SKM-1 treated with dmso at 0.1 percent for 144 hours (cell line): ENCODE data around the gene BLM.
A peak's percentile ranks its signal among the peaks of the same experiment; 100 is the strongest.

Experiments
- DNase-seq: peaks from one replicate; lab custom pipeline; 2025; ENCODE audit not compliant: unreplicated experiment; lab: John Stamatoyannopoulos, UW

The BLM gene

DNA sequence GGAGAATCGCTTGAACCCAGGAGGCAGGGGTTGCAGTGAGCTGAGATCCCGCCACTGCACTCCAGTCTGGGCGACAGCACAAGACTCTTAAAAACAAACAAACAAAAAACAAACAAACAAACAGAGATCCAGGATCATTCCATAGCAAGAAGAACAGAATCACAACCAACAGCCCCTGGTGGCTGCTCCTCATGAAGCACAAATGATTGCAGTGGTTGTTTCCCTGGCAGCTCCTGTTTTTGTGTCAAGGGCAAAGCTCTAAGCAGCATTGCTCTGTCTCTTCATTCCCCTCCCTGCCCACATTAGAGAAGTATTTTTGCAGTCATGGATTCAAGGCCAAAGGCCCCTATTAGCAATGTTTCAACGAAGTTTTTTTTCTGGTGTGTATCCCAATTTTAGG lies 25.8 kb upstream of the BLM start:
- no peak for DNase-seq

DNA sequence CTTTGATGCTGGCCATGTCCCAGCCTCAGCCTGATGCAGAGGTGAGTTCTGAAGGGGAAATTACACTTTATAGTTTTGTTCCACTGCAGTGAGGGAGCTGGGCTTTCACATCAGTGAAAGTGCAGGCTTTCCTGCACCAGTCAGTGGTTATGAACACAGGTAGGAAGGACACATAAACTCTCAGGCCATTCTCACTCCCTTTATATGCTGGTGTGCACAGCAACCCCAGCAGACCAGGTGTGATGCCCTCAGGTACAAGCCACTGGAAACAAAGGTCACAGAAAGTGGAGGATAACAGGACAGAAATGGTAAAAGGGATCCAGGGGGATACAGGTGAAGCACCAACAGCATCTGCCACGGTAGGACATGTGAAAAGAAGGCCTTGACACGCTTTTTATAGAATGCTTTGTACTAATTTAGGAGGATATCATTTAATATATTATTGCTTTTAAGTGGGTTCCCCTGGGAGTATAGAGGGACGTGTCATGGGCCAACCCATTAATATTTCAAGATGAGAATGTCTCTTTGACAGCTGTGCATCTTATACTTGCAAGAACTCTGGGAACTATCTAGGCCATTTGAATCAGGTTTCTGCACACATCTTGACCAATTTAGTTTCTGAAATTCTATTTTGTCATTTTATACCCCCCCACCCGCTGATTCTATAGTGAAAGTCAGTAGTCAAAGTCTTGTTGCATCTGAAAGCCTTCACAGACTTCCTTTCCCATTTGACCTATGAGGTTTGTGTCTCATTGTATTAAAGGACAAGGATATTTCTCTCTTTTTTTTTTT lies 25.0 kb upstream of the BLM start:
- DNase-seq = no peak

DNA sequence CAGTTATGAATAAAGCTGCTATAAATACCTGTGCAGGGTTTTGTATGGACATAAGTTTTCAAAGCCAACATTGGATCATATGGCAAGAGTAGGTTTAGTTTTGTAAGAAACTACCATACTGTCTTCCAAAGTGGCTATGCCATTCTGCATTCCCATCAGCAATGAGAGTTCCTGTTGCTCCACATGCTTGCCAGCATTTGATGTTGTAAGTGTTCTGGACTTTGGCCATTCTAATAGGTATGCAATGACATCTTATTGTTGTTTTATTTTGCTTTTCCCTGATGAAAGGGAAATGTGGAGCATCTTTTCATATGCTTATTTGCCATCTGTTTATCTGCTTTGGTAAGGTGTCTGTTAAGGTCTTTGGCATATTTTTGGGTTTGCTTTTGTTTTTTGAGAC lies 22.2 kb upstream of the BLM start:
- DNase-seq = no peak

DNA sequence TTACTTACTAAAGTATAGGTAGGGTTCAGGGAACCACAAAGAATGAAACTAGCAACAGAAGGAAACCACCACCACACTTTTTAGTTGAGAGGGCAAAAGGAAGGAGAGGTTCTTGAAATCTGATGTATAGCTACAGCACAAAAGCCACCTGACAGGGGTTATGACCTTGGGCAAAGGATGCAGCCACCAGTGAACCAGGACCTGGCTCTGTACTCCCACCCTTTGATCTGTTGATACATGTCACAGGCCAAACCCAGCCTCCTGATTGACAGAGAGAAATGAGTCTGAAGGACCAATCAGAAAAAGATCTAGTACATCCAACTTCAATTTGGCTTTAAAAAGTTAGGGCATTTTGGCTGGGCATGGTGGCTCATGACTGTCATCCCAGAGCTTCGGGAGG lies 20.0 kb upstream of the BLM start:
- DNase-seq = no peak

DNA sequence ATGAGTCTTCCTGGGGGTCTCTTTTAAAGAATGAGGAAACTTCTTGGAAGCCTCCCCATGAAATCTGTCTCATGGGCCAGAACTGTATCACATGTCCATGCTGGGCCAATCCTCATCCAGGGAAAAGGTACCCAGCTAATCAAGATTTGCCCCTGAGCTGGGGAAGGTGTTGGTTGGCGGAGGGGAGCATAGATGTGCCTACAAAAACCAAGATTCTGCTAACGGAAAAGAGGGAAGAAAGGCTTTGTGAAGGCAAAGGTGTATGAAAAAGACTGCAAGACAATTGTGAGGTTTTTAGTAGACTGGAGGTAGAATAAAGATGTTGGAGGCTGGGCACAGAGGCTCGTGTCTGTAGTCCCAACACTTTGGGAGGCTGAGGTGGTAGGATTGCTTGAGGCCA lies 18.5 kb upstream of the BLM start:
- no peak for DNase-seq

DNA sequence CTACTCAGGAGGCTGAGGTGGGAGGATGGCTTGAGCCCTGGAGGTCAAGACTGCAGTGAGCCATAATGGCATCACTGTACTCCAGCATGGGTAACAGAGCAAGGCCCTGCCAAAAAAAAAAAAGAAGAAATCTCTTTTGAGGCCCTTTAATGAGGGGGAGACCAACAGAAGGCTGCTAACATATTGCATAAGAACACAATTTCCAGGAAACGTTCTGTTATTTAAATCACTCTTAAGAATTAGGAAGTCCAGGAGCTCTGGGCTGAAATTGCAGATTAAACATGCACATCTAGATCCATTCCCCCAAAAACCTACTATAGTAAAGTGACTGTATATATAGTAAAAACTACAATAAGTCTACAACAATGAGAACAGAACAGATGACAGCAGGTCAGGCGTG lies 16.1 kb upstream of the BLM start:
- peak; percentile 52 for DNase-seq

DNA sequence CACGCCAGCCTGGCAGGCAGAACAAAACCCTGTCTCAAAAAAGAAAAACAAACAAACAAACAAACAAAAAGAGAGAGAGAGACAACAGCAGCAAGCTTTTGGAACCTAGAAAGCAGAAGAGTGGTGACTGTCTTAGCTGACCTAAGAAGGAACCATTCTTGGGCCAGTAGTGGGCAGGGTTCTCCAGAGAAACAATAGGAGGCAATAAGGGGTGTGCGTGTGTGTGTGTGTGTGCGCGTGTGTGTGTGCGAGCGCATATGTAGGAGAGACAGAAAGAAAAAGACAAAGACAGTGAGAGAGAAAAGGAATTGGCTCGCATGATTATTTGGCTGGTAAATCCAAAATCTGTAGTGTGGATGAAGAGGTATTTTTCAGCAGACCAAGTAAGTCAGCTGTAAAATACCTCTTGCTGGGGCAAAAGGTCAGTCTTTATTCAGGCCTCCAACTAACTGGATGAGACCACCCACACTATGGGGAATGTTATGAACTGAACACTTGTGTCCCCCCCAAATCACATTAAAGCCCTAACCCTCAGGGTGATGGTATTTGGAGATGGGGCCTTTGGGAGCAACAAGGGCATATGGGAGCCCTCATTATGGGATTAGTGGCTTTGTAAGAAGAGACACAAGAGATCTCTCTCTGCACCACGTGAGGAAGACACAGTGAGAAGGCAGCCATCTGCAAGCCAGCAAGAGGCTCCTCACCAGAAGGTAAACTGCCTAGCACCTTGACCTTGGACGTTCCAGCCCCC lies 15.1 kb upstream of the BLM start:
- no peak for DNase-seq

DNA sequence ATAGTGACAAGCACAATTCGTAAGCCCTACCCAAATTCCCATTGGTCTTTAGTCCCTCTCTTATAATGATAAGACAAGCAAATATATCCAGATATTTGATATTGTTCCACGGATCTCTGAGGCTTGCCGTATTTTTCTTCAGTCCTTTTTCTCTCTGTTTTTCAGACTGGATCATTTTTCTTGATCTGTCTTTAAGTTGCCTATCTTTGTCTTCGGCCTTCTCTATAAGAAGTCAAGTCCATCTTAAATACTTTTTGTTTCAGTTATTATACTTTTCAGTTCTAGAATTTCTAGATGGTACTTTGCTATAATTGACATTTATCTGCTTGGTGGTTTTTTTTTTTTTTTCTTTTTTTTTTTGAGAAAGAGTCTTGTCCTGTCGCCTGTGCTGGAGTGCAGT lies 13.7 kb upstream of the BLM start:
- no peak for DNase-seq

DNA sequence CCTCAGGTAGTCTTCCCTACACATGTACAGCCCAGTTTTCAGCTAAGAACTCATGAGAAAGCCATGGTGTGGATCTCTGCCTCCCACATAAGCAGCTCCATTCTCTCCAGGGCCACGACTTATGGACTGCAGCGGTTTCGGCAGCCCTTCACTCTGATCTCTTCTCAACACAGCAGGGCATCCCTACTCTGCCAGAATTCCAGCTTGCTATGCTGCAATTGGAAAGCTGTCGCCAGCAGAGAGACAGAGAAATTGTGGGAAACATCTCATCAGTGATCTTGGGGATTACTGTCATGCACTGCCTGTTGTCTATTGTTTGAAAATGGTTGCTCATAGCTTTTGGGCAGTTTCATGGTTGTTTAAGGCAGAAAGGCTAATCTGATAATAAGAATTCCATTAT lies 11.9 kb upstream of the BLM start:
- DNase-seq = no peak

DNA sequence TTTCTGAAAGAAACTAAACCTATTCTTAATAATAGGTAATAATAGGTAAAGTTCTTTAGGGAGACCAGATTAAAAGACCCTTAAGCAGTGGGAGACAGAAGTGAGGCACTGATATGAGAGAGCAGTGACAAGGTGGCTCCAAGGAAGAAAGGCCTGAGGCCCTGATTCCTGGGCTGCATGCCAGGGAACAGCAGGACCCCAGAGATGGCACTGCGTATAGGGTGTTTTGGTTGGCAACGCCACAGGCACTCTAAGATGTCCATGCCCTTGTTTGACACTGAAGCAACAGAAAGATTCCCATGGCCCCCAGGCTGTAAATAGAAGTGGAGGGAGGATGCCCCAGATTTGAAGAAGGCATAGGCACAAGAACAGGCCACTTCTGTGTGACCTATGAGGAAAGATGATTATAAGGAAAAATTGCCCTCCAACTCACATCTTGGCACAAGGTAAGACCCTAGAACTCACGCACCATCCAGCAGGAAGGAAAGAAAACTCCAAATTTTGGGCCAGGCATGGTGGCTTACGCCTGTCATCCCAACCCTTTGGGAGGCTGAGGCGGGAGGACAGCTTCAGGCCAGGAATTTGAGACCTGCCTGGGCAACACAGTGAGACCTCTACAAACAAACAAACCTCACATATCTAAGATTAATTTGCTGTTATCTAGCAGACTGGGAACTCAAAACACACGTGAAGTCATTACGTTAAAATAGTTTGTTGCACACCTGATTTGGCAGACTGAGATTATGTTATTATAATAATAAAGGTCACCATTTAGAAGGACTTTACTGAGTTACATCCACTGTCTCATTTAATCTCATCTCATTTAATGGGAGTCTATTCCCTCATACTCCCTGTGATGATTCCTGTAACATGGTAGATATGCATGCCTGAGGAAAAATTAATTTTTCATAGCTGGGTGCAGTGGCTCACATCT lies 10.5 kb upstream of the BLM start:
- DNase-seq = no peak

DNA sequence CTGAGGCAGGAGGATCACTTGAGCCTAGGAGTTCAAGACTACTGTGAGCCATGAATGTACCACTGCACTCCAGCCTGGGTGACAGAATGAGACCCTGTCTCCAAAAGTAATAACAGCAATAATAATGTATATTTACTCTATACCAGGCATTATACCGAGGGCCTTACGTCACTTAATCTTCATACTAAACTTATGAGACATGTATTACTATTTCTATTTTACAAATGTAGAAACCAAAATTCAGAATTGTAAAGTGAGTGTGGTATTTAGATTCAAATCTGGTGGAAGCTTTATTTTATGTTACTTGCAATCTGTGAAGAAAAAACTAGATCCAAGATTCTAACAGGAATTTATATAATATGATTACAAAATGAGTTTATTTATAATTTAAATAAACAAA lies 9.7 kb upstream of the BLM start:
- DNase-seq = no peak

DNA sequence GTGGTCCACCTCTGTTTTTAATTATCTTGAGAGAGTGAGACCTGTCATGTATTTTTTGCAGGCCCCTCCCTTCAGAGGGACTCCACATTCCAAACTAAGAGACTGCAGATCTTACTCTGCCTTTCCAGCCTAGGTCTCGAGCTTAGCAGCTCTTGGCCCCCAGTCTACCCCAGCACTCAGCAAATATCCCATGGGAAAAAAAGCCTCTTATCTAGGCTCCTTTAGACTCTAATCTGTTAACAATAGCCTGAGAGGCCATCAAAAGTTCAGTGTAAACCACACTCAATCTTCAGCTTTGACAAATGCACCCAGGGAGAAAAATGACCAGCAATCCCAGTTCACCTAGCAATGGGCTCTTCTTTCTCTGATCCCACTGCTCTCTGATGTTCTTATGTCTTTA lies 8.6 kb upstream of the BLM start:
- DNase-seq = no peak

DNA sequence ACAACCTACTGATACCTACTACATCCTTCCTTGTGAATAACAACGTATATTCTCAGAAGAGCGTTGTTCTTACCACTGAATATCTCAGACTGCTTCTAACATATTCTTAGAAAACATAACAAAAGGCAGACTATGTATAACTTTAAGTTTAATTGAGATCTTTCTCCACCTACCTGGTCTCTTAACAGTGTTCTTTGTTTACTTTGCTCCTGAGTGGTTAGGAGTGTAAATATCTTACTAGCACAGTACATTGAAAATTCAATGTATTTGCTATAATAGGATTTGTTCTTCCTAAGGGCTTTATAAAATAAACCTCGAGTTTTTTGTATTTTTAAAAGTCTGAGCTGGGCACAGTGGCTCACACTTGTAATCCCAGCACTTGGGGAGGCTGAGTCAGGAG lies 7.9 kb upstream of the BLM start:
- DNase-seq = no peak

DNA sequence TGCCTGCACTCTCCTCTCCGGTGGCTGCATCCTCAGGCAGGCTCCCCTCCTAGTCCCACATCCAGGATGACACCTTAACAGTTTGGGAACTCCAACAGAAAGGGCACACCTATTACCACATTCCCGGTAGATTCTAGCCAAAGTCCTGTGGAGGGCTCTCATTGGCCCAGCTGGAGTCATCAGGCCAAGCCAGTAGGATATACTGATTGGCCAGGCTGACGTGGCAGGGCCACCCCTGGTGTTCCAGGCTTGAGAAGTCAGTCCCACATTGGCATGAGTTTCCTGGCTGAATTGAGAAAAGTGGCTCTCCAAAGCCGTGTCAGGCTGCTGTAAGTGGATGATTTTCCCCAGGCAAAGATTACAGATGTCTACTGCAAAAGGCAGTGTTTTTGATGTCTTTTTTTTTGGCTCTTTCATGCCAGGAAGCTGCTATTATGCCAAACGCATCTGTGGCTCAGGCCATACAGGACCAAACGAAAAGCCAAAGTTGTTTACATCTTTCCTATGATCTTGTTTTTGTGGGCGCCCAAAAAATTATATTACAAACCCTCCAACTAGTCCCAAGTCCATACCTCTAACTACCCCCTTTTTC lies 6.6 kb upstream of the BLM start:
- no peak for DNase-seq

DNA sequence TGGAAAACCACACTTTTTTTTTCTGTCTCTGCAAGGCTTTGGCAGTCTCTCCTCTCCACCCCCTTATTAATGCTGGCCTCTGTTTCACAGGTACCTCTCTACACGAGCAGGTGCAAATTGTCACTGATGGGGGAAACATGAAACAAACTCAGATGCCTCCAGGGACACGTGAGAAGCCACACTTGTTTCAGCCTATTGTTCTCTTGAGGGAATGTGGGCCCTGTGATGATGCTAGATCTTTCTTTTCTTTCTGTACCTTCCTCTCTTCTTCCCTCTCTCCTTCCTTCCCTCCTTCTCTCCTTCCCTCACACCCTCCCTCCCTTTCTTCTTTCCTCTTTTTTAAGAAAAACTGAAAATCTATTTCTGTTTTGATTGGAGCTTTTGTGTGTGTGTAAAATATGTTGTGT lies 5.7 kb upstream of the BLM start:
- no peak for DNase-seq

DNA sequence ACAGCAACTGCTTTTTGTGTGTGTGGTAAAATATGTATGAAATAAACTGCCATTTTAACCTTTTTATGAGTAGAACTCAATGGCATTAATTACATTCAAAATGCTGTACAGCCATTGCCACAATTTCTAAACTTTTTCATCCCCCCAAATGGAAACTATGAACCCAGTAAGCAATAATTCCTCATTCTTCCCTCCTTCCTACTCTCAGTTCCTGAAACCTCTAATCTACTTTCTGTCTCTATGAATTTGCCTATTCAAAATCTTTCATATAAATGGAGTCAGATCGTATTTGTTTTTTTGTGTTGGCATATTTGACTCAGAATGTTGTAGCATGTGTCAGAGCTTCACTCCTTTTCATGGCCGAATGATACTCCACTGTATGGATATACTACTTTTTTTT lies 5.3 kb upstream of the BLM start:
- DNase-seq = no peak

DNA sequence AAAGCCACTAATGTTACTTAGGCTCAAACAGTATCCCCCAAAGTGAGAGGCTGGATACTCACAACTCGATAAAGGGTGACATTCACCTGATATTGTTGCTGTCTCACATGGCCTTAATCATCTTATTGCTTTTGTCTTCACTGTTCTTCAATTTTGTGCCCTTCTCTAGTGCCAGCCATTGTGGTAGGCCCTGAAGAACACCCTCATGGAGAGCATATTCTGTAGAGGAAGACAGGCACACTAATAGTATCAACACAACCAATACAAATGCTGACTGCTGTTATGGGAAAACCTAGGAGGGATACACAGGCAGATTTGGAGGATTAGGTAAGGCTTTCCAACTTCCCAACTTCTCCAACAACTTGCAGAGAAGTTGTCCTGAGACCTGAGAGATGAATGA lies 4.1 kb upstream of the BLM start:
- no peak for DNase-seq

DNA sequence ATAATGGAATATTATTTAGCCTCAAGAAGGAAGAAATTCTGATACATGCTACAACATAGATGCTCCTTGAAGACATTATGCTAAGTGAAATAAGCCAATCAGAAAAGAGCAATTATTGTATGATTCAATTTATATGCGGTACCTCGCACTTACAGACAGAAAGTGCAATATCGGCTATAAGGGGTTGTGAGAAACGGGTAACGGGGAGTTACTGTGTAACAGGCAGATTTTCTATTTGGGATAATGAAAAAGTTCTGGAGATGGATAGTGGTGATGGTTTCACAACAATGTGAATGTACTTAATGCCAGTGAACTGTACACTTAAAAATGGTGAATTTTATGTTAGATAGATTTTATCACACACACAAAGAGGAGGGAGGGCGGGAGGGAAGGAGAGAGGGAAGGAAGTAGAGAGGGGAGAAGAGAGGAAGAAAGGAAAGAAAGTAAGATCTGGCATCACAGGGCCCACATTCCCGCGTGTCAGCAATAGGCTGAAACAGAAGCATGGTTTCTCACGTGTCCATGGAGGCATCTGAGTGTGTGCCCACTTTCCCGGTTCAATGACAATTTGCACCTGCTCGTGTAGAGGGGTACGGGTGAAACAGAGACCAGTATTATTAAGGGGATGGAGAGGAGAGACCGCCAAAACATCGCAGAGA lies 700 bp upstream of the BLM start:
- no peak for DNase-seq

DNA sequence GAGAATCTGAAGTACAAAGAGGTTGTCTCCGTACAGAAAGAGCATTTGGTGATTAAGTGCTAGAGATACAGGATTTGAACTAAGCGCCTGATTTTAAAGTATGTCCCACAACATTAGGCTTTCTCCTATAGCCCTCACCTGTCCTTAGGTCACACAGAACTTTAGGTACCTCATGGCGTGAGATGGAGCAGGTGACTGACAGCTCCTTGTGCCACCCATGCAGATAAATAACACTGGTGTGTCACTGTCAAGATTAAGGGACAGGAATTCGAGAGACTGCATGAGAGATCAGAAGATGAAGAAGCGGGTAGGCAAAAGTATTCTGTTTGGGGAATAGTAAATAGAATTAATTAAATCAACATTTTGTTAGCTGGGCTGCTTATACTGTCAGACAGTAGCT lies 1.1 kb downstream of the BLM start:
- DNase-seq = no peak

DNA sequence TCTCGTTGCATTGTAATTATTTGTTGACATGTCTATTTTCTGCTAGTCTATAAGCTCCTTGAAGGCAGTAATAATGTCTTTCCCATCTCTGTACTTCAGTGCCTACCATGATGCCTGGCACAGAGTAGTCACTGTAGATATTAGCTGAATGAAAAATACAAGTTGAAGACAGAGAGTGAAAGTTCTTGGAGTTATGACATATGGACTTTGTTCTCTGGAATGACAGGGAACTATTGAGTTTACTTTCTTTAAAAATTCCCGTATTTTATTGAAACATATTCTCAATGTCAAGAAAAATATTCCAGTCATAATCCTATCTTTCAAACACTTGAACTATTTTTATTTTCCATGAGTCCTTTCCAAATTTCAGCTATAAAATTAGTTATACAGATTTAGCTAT lies 3.0 kb downstream of the BLM start:
- DNase-seq = no peak

DNA sequence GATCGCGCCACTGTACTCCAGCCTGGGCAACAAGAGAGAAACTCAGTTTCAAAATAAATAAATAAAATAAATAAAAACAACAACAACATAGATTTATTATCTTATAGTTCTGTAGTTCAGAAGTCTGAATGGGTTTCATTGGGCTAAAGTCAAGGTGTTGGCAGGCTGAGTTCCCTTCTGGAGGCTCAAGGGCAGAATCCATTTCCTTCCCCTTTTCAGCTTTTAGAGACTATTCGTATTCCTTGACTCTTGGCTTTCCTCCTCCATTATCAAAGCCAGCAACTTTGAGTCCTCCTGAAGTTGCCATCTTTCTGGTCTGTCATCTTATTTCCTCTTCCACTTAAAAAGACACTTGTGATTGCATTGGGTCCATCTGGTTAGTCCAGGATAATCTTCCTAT lies 12.1 kb downstream of the BLM start:
- peak; percentile 20 for DNase-seq
